IPS DF 4.7 (cell line): ENCODE results near the gene CYP39A1.
"Not testable (repeated sequence)": the region's sequence is repeated elsewhere in the genome, so short reads cannot be mapped to it uniquely, and the experiment has no call there.

Source experiments
- DNase-seq: peaks from one replicate; pipeline ENCODE4 v3.0.0-alpha.2; 2013; ENCODE audit warnings: low spot score; ENCODE audit errors: extremely low read depth

The CYP39A1 gene

DNA sequence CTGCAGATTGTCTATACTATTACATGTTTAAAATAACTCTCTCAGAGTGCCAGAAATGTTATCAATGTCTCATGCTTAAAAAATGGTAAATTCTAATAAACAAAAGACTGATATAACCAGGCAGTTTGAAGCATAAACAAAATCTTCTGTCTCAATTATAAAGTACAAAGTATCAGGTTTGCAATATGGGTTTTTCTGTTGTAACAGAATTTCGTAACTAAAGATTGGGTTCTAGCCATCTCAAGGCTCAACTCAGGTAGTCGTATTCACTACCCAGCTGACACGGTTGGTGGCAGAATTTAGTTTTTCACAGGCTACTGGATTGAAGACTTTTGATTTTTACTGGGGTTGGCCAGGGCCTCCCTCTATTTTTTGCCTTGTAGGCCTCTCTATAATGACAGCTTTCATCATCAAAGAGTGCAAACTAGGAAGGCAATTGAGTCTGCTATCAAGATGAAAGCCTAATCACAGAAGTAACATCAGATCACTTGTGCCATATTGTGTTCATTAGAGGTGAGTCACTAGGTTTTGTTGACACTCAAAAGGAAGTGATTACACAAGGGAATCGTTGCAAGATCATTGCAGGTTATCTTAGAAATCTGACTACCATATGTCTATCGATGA, 3.6 kb downstream of the CYP39A1 start:
- DNase-seq = no peak

DNA sequence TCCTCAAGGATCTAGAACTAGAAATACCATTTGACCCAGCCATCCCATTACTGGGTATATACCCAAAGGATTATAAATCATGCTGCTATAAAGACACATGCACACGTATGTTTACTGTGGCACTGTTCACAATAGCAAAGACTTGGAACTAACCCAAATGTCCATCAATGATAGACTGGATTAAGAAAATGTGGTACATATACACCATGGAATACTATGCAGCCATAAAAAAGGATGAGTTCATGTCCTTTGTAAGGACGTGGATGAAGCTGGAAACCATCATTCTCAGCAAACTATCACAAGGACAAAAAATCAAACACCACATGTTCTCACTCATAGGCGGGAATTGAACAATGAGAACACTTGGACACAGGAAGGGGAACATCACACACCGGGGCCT, 4.5 kb downstream of the CYP39A1 start:
- DNase-seq = not testable (repeated sequence)

DNA sequence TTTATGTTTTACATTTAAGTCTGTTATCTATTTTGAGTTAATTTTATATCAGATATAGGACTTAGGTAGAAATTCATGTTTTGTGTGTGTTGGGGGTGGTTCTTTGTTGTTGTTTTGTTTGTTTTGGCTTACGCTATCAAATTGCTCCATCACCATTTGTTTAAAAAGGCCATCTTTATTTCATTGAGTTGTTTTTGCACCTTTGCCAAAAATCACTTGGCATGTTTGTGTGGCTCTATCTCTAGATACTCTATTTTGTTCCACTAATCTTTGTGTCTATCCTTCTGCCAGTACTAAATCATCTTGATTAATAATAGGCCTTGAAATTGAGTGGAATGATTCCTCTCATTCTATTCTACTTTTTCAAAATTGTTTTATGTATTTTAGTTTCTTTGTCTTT, 7.4 kb downstream of the CYP39A1 start:
- no peak for DNase-seq

DNA sequence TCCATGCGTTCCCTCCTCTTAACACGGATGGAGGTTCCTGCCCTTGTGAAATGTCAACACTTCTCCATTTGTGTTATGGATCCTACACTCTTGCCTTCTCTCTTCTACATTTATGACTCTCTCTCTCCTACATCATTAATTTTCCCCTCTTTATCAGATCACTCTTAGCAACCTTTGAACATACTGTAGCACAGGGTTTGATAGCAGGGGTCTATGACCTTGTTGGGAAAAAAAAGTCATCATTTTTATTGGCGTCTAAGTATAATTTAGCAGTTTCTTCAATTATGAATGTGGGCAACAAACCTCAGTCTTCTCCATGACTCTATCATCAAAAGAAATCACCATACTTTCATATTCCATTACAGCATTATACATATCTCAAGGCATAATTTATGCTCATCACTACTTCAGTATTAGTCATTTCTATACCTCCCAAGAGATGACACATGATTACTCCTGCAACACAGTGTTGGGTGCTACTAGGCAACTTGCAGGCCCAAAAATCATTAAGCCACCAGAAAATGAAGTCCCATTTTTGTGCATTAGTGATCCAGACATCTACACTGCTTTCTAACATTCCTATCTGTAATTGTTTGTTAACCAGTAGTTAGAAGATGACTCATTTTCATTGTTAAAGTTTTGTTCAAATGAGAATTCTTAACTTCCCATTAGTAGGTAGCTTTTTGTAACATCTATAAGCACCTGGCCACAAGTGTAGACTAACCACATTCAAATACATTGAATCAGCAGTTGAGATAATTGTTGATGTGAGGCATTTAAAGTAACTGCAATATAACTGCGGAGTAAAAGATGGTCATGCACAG, 9.5 kb downstream of the CYP39A1 start:
- no peak for DNase-seq

DNA sequence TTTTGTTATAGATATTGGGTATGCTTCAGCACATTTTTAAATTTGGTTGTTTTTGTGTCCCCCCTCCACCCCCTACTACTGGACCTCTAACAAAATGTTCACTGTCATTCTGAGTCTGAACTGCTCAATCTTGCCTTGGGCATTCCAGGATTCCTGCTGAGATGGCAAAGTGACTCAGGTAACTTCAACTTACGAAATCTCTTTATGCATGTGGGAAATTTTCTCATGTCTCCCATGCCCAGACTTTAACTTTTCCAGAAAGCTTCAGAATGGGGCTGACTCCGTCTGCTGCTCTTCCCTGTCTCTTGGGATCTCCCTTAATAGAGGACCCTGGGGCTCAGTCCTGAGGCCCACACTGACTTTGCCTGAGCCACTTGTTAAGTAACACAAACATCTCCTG, 14.0 kb downstream of the CYP39A1 start:
- DNase-seq = no peak

DNA sequence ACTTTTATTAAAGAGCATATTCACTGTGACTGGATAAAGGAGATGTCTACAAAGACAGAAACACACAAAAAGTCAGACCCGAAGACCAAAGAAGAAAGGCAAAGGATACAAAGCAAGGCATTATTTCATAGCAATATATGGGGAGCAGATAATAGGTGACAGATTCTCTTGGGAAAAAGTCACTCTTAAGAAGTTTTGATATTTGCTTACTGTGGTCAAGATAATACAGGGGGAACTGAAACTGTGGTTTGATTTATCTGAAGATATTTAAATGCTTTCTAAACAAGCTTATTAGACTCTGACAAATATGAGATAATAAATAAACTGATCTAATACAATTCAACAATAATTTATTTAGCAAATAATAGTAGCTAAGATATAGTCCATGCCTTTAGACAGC, 14.7 kb downstream of the CYP39A1 start:
- no peak for DNase-seq

DNA sequence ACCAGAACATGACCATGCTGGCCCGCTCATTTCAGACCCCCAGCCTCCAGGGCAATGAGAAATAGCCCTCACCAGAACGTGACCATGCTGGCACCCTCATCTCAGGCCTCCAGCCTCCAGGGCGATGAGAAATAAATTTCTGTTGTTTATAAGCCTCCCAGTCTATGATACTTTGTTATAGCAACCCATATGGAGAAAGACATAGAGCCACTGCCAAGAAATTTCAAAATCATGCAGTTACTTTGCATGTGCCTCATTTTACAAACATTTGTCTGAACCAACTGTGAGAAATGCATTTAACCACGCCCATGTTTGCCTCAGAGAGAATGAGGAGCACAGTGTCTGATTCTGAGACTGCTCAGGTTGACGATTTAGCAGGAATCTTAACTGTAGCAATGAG, 15.5 kb downstream of the CYP39A1 start:
- no peak for DNase-seq

DNA sequence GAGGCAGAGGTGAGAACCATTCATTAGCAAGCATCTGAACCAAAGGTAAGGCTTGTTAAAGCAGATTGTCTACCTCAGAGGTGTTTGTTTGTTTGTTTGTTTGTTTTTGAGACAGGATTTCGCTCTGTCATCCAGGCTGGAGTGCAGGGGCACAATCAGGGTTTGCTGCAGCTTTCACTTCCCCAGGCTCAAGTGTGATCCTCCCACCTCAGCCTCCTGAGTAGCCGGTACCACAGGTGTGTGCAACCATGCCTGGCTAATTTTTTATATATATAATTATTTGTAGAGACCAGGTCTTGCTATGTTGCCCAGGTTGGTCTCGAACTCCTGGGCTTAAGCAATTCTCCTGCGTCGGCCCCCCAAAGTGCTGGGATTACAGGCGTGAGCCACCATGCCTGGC, 17.2 kb downstream of the CYP39A1 start:
- no peak for DNase-seq

DNA sequence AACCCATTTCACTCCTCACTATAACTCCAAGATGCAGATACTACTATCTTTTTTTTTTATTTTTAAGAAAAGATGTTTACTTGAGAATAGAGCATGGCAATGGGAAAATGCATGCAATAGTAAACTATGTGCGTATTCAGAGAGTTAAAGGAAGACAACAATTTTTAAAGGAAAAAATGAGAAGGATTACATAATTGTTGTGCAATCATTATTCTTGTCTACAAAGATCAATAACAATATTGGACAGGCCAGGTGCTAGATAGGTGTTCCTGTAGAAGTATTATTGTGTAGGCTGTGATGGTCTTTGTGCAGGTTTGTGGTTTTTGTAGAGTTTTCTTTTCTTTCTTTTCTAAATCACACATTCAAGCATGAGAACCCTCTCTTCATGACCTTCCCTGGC, 20.6 kb downstream of the CYP39A1 start:
- no peak for DNase-seq

DNA sequence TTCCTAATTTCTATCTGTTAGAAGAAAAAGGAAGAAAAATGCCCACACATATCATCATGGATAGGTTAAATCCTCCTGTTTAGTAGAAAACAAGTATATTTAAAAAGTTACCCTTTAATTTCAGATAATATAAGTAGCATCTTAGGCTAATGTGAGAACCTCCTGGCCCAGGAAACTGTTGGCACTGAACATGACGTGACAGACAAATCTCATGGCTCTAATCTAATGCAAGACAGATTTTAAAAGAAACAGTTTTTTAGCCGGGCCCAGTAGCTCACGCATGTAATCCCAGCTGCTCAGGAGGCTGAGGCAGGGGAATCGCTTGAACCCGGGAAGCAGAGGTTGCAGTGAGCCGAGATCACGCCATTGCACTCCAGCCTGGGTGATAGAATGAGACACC, 22.9 kb downstream of the CYP39A1 start:
- DNase-seq = no peak

DNA sequence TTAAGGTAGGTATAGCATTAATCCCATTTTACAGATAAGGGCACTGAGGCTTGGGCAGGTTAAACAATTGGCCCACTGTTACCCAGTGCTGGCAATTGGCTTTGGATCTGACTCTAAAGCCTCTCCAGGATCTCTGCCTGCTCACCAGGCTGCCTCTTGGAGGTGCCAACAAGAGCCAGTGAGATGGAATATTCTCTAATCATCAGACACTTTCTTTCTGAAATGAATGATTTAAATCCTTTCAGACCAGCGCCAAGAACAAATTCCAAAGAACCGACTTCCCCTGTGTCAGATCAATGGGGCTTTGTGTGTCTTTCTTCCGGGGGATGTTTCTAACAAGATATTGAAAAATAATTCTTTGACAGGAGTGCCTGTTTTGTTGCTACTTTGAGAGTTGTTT, 23.6 kb downstream of the CYP39A1 start:
- DNase-seq = no peak

DNA sequence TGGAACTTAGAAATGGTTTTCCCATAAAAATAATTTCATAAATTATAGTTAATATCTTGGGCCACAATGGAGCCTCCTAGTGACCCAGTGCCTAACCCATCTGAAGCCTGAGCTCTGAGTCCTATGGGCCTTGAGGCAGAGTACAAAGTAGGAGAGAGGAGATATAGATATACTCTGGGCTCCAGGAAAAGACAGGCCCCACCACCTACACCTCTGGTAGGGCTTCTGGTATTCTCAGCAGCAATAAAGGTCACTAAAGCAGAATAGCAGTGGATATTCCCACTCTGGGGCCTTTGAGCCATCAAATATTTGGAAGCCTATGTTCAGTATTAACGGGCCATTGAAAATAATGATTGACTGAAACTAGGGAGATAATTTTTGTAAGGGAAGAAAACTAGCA, 24.1 kb downstream of the CYP39A1 start:
- no peak for DNase-seq

DNA sequence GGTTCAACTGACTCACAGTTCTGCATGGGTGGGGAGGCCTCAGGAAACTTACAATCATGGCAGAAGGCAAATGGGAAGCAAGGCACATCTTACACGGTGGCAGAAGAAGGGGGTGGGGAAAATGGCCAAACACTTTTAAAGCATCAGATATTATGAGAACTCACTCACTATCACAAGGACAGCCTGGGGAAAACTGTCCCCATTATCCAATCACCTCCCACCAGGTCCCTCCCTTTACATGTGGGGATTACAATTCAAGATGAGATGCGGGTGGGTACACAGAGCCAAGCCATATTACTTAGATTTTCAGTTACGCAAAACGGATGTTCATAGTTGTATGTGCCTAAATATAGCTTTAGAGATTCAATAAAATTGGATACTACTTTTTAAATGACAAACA, 25.6 kb downstream of the CYP39A1 start:
- no peak for DNase-seq

DNA sequence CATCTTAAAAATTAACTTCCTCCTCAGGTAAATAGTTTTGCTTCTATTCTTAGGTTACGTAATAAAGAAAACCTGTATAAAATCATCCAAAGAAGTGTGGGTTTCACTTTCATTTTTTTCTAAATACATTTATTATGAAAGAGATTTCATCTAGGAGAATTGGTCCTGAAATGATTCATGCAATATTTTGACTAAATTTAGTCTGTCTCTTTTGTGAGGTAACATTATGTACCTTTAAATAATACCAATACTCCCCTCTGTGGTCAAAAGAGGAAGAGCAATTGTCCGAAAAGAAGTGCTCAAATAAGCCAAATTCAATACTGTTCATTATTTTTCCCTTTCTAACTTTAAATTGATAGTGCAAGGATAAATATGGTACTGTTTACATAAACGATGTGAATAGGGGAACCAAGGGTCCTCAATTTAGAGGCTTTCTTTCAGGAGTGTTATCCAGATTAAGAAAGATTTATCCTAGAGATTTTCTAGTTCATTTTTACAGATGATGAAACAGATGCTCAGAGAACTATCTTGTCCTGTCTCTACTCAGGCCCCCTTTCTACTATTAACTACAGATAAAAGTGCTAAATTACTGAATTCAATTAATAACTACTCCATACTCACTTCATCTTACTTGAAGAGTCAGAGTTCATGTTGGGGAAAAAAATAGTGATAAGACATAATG, 26.2 kb downstream of the CYP39A1 start:
- no peak for DNase-seq

DNA sequence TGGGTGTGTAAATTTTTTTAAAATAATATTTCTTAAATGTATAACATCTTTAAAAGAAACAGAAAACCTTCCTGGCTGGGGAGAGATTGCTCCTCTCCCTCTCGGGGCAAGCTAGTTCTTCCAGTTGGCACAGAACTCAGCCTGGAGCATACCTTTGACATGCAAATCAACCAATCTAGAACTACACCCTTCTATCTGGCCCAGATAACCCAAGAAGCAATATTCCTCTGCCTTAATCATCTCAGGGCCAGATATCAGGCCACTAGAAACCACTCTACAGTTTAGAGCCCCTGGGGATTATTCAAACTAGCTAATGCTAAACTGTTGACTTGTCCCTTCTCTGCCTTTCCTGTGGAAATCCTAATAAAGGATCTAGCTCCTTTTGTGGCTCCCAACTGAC, 33.9 kb downstream of the CYP39A1 start:
- no peak for DNase-seq

DNA sequence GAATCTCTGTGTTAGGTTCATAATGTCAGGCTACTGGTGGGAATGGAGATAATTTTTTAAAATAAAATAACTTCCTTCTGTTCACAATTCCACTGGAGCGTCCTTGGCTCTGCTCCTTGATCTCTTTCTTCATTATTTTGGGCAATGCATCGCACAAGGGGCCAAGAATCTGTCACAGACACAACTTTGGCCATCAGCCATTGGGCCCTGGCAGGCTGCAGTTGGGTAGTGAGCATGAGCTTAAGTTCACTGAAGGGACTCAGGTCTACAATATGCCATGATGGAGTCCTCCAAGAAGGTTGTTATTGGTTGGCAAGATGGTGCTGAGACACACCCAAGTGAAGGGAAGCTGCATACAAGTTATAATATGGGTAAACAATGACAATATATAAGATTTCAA, 40.0 kb downstream of the CYP39A1 start:
- DNase-seq = no peak

DNA sequence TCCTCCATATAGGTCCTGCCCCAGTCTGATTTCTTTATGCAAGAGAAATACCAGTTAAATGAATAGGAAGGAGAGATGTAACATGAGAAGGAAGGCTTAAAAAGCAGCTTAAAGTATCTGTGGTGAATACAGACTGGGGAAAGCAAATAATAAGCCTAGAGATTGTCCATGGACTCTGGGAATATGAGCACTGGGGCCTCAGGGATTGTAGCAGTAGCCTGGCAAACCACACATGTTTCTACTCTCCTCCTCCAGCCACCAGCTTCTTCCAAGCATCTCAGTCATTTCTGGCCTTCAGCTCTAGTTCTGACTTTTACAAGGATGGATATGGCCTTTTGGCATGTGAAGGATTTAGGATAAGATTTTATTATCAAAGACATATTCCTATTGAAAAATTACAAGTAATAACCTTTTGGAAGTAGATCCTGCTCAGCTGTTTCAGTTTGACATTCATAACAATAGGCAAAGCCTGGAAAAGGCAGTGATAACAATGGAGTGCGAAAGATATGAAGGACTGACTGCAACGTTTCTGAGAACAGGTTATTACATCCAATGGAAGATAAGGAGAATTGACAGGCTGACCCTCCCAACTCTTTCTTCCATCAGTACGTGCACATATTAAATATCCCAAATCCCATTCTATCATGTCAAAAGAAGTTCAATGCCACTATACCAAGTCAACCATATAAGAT, 41.6 kb downstream of the CYP39A1 start:
- no peak for DNase-seq

DNA sequence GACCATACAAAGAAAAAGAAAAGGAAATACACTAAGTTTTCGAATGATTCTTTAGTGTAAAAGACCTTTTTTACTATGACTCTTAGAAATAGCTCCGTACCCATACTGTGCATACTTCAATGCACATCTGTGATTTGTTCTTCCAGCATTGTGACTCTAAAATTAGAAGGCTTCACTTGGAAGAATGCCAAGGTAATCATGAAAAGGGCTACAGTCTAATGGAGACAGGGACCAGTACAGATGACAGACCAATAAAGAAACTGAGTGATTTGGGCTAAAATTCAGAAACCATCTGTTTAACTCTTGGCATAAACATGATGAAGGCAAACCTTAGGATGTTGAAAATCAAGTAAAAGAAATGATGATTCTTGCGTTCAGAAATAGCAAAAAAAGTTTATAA, 46.3 kb downstream of the CYP39A1 start:
- no peak for DNase-seq

DNA sequence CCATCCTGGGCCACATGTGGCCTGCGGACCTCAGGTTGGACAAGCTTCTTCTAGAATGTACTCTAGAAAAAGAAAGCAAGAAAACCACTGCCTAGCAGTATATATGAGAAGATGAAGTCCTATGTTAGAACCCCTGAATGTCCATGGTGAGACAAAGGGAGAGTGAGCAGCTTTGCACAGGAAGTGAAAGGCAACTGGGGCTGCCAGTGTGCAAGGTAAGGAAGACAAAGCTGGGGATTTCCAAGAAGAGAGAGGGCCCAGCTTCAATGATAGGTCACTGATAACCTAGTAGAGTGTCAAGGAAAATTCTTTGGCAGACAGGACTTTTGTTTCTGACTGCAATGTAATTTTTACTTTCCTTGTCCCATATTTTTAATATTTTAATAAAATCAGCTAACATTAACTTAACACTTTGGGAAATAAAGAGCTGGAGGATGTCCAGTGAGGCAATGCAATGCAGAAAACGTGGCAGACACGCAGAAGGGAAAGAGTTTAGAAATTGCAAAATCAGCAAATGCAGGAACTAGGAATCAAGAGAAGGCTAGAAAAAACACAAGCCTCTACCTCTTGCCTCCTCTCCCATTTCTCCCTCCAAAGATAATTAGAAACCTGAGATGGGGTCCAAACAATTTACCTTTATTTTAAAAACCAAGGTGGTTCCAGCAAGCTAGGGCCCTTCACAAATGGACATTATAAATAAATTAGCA, 47.4 kb downstream of the CYP39A1 start:
- DNase-seq = no peak

DNA sequence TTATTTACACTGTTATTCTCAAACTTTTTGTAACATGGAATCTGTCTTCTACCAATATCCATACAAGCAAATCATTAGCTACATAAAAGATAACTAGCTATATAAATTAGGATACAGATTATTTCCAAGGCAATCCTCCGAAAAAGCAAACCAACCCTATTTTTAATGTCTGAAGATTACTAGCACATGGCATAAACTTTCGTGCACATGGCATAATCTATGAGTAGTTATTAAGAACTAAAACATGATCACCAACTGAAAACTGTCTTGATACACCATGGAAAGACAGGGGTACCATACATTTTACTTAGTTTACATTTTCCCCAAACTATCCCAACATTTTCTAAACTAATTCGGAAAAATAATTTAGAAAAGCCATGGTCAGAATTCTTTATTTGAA, 54.4 kb downstream of the CYP39A1 start:
- DNase-seq = no peak

DNA sequence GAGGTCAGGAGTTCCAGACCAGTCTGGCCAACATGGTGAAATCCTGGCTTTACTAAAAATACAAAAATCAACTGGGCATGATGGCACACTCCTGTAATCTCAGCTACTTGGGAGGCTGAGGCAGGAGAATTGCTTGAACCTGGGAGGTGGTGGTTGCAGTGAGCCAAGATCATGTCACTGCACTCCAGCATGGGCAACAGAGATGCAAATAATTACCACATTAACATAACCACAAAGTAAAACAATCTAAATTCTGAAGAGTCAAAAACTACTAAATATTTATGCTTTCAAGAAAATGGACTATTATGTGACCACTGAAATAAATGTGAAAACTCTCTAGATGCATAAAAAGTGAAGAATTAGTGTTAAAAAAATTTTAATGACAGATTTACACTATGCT, 59.9 kb downstream of the CYP39A1 start:
- DNase-seq = no peak
